SK-N-SH (cell line): Measurements from ENCODE around the gene POU3F3. TPM values are rescaled to one million over a fixed set of nuclear protein-coding genes. Genes with fewer than 3 reads are reported as not detected.

Experiments used
- CTCF ChIA-PET: fragments of 300-600, 350-600 bp; formaldehyde crosslinking; extraction: SDS; loops from one replicate; lab custom pipeline; 2021; lab: Yijun Ruan, JAX
- POLR2A ChIA-PET: fragments of 350-600 bp; sonication (Branson Sonifier 250); formaldehyde crosslinking; extraction: SDS; loops from one replicate; lab custom pipeline; 2020; ENCODE audit warnings: antibody characterized with exemption, inconsistent platforms; lab: Yijun Ruan, JAX
- DNase-seq: peaks from one replicate; pipeline ENCODE4 v3.0.0; 2012
- H2AFZ ChIP-seq: fragments of 200-600 bp; sonication (generic); 2 replicates; pipeline ENCODE4 v1.8.1; 2016; ENCODE audit warnings: antibody characterized with exemption, mild to moderate bottlenecking, low read depth
- H3F3A ChIP-seq: fragments of 200-600 bp; sonication (generic); replicated peaks from 2 replicates; pipeline ENCODE3; 2016; ENCODE audit warnings: antibody characterized with exemption, mild to moderate bottlenecking; ENCODE audit not compliant: insufficient read depth
- H3K27ac ChIP-seq, 2 experiments: fragments of 200-500 bp in 1 of 2; fragments of 200-600 bp in 1 of 2; sonication (Bioruptor generic) in 1 of 2; sonication (generic), shearing (Covaris generic) in 1 of 2; 2 replicates each; pipeline versions ENCODE4 v1.5.1 to v1.6.1; 2014 to 2016; ENCODE audit warnings: low read depth in 2 of 2, inconsistent platforms in 1 of 2, low read length in 1 of 2, mild to moderate bottlenecking in 1 of 2, mixed read lengths in 1 of 2
- H3K27me3 ChIP-seq: fragments of 200-600 bp; sonication (generic), shearing (Covaris generic); 2 replicates; pipeline ENCODE4 v1.6.1; 2016; ENCODE audit warnings: mixed run types; ENCODE audit not compliant: insufficient read depth
- H3K36me3 ChIP-seq, 2 experiments: fragments of 200-500 bp in 1 of 2; fragments of 200-600 bp in 1 of 2; sonication (Bioruptor generic) in 1 of 2; sonication (generic) in 1 of 2; replicated peaks in 1 of 2; 2 replicates each; pipeline versions ENCODE3 to v1.5.1; 2014 to 2016; ENCODE audit warnings: low read length in 1 of 2, mild to moderate bottlenecking in 1 of 2; ENCODE audit not compliant: insufficient read depth in 2 of 2, control insufficient read depth in 1 of 2
- H3K4me1 ChIP-seq, 2 experiments: fragments of 200-500 bp in 1 of 2; fragments of 200-600 bp in 1 of 2; sonication (Bioruptor generic) in 1 of 2; sonication (generic), shearing (Covaris generic) in 1 of 2; 2 replicates each; pipeline versions ENCODE4 v1.5.1 to v1.6.1; 2014 to 2016; ENCODE audit warnings: low read depth in 1 of 2, low read length in 1 of 2, mixed run types in 1 of 2; ENCODE audit not compliant: insufficient read depth in 2 of 2, control insufficient read depth in 1 of 2
- H3K4me2 ChIP-seq: fragments of 200-600 bp; sonication (generic), shearing (Covaris generic); 2 replicates; pipeline ENCODE4 v1.6.1; 2017; ENCODE audit warnings: mixed run types
- H3K4me3 ChIP-seq, 2 experiments: fragments of 200-500 bp in 1 of 2; fragments of 200-600 bp in 1 of 2; sonication (Bioruptor generic) in 1 of 2; sonication (generic), shearing (Covaris generic) in 1 of 2; 2 replicates each; pipeline versions ENCODE4 v1.5.1 to v1.8.1; 2014 to 2016; ENCODE audit warnings: low read depth in 2 of 2, inconsistent platforms in 1 of 2, low read length in 1 of 2, mild to moderate bottlenecking in 1 of 2, mixed read lengths in 1 of 2, moderate library complexity in 1 of 2
- H3K79me2 ChIP-seq: fragments of 200-600 bp; sonication (generic); 2 replicates; pipeline ENCODE4 v1.8.1; 2017; ENCODE audit warnings: mild to moderate bottlenecking; ENCODE audit not compliant: insufficient read depth
- H3K9ac ChIP-seq: fragments of 200-600 bp; sonication (generic); 2 replicates; pipeline ENCODE4 v1.6.1; 2017; ENCODE audit warnings: mixed run types
- H3K9me2 ChIP-seq: fragments of 200-600 bp; sonication (generic); 2 replicates; pipeline ENCODE4 v1.6.1; 2017; ENCODE audit warnings: mixed run types
- H3K9me3 ChIP-seq: fragments of 200-600 bp; sonication (generic); 2 replicates; pipeline ENCODE4 v1.6.1; 2017; ENCODE audit warnings: mixed run types, mild to moderate bottlenecking, moderate library complexity
- H4K20me1 ChIP-seq: fragments of 200-600 bp; sonication (generic); 2 replicates; pipeline ENCODE4 v1.6.1; 2017; ENCODE audit warnings: mild to moderate bottlenecking, mixed run types; ENCODE audit not compliant: insufficient read depth
- CHD2 ChIP-seq: fragments of 150-350 bp; IDR thresholded peaks from 2 replicates; pipeline ENCODE4 v1.6.1; 2018; ENCODE audit warnings: low read length; ENCODE audit not compliant: partially characterized antibody
- EZH2phosphoT487 ChIP-seq: fragments of 200-600 bp; sonication (generic); IDR thresholded peaks from 2 replicates; pipeline ENCODE4 v1.6.1; 2017; ENCODE audit warnings: low read depth, mixed run types, mild to moderate bottlenecking, antibody characterized with exemption, moderate library complexity, borderline replicate concordance
- FOXJ3 ChIP-seq: sonication (generic); formaldehyde crosslinking; IDR thresholded peaks from 2 replicates; pipeline ENCODE4 v1.5.1; 2020; ENCODE audit warnings: mild to moderate bottlenecking, missing genetic modification reagents
- GATA2 ChIP-seq: sonication (generic); formaldehyde crosslinking; IDR thresholded peaks from 2 replicates; pipeline ENCODE4 v1.5.0; 2020; ENCODE audit warnings: mild to moderate bottlenecking, missing genetic modification reagents
- JUND ChIP-seq: IDR thresholded peaks from 2 replicates; pipeline ENCODE4 v1.4.0; 2012
- NRF1 ChIP-seq: IDR thresholded peaks from 2 replicates; pipeline ENCODE4 v1.6.1; 2012; ENCODE audit warnings: low read depth, mild to moderate bottlenecking, low read length
- RAD21 ChIP-seq: IDR thresholded peaks from 2 replicates; pipeline ENCODE4 v1.6.1; 2012; ENCODE audit warnings: mild to moderate bottlenecking, low read length
- RCOR1 ChIP-seq: fragments of 150-350 bp; IDR thresholded peaks from 2 replicates; pipeline ENCODE4 v1.6.1; 2017; ENCODE audit warnings: antibody characterized with exemption, low read length
- RXRA ChIP-seq: IDR thresholded peaks from 2 replicates; pipeline ENCODE4 v1.4.0; 2012; ENCODE audit warnings: low read depth, mild to moderate bottlenecking, borderline replicate concordance
- SIN3A ChIP-seq: IDR thresholded peaks from 2 replicates; pipeline ENCODE4 v1.6.1; 2012; ENCODE audit warnings: low read depth, mild to moderate bottlenecking, low read length, moderate library complexity, borderline replicate concordance
- SMC3 ChIP-seq: IDR thresholded peaks from 2 replicates; pipeline ENCODE4 v1.6.1; 2012; ENCODE audit warnings: low read depth, low read length, improper control_type of control experiment
- TCF12 ChIP-seq: IDR thresholded peaks from 2 replicates; pipeline ENCODE4 v1.4.0; 2012
- TEAD4 ChIP-seq: IDR thresholded peaks from 2 replicates; pipeline ENCODE4 v1.4.0; 2012; ENCODE audit warnings: mild to moderate bottlenecking, borderline replicate concordance; ENCODE audit not compliant: insufficient read depth
- USF2 ChIP-seq: fragments of 150-350 bp; IDR thresholded peaks from 2 replicates; pipeline ENCODE4 v1.6.1; 2017; ENCODE audit warnings: antibody characterized with exemption, low read length, low read depth, borderline replicate concordance
- ZBTB33 ChIP-seq: IDR thresholded peaks from 2 replicates; pipeline ENCODE4 v1.4.0; 2012; ENCODE audit warnings: low read depth, borderline replicate concordance
- WGBS: methylation state at CpG from one replicate; pipeline ENCODE4 v1.1.6; 2017; ENCODE audit warnings: low lambda C conversion rate; 5-methylcytosine and 5-hydroxymethylcytosine counted together
- polyA plus RNA-seq, 3 experiments: library from polyadenylated mRNA; depleted of rRNA; stranded (reverse); fragments of >200 nt; gene quantifications; 2 replicates each; pipeline ENCODE4 v1.2.3, GENCODE V29; 2012
- TF ChIP-seq, protein P1 (sequence below): IDR thresholded peaks from 2 replicates; pipeline ENCODE4; 2012
- TF ChIP-seq, protein P2 (sequence below): IDR thresholded peaks from 2 replicates; pipeline ENCODE4 v1.6.1; 2012; ENCODE audit warnings: mild to moderate bottlenecking, low read depth, low read length, moderate library complexity
- TF ChIP-seq, protein P3 (sequence below): IDR thresholded peaks from 2 replicates; pipeline ENCODE4 v1.4.0; 2012; ENCODE audit warnings: low read depth

The POU3F3 gene
- polyA plus RNA-seq, 1 of the 3 experiments (the other 2 are of a cell fraction): not detected

GRCh38 chr2:104891145-104891544 is 37.2 kb downstream of the POU3F3 start:
- DNase-seq: no peak
- Histone ChIP-seq H3K79me2 (no peaks in the 10 kb centered on the region), H3K4me2 (no peak overlapping the region), H3K9me3 (no peaks in the 10 kb centered on the region), H4K20me1 (no peaks in the 10 kb centered on the region), H3F3A (no peaks in the 10 kb centered on the region), H3K4me3 (no peak overlapping the region), H3K9me2 (no peaks in the 10 kb centered on the region), H2AFZ (no peak overlapping the region), H3K9ac (no peak overlapping the region), H3K36me3 (no peaks in the 10 kb centered on the region), H3K27ac (no peak overlapping the region), H3K4me1 (no peaks in the 10 kb centered on the region), H3K27me3 (no peaks in the 10 kb centered on the region)
- TF ChIP-seq CHD2 (no peak), JUND (no peak), ZBTB33 (no peak), RXRA (no peak), SMC3 (no peak), EZH2phosphoT487 (no peak), TCF12 (no peak)
- WGBS: 2% methylated on average over 2 of the region's 2 CpGs
- ChIA-PET CTCF (no interaction called here), POLR2A (no interaction called here)

DNA sequence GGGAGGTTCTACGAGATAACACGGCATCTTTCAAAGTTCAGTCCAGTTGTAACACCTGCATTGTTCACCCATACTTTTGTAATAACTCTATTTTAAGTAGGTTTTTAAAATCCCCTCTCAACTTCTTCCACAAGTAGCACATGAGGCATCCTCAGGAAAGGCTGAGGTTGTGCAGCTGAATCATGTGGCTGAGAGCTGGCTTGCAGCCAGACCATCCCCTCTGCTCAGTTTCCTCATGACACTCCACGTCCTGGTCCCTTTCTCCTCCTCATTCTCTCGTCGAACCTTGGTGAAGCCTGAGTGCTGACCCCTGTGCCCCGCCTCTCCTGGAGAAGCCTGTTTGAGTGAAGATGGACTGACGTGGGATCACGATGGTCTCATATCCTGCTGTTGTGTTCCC is 42.5 kb downstream of the POU3F3 start:
- Histone ChIP-seq H3K4me3 (no peak overlapping the region), H3K36me3 (no peaks in the 10 kb centered on the region), H3K27me3 (no peaks in the 10 kb centered on the region), H3K4me2 (no peak overlapping the region), H3K79me2 (no peaks in the 10 kb centered on the region), H3K4me1 (no peaks in the 10 kb centered on the region), H3F3A (no peaks in the 10 kb centered on the region), H3K9ac (no peak overlapping the region), H3K27ac (no peak overlapping the region), H3K9me3 (no peaks in the 10 kb centered on the region), H3K9me2 (no peaks in the 10 kb centered on the region)
- ChIA-PET POLR2A (no interaction called here), CTCF (interaction anchor here (1.3 kb wide), 1 partner anchor 24 kb away, joined by 4 read pairs; no protein-coding TSS in a partner anchor)
- WGBS: 5% methylated on average over 8 of the region's 8 CpGs
- no peak for DNase-seq
- TF ChIP-seq NRF1 (no peak), TCF12 (no peak), GATA2 (CRISPR knock-in tag) (no peak), FOXJ3 (no peak), RAD21 (no peak), ZBTB33 (no peak), TEAD4 (no peak), RCOR1 (no peak), USF2 (no peak), SIN3A (no peak)
- TF ChIP-seq, protein P1, sequence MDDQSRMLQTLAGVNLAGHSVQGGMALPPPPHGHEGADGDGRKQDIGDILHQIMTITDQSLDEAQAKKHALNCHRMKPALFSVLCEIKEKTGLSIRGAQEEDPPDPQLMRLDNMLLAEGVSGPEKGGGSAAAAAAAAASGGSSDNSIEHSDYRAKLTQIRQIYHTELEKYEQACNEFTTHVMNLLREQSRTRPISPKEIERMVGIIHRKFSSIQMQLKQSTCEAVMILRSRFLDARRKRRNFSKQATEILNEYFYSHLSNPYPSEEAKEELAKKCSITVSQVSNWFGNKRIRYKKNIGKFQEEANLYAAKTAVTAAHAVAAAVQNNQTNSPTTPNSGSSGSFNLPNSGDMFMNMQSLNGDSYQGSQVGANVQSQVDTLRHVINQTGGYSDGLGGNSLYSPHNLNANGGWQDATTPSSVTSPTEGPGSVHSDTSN: no peak
- TF ChIP-seq, protein P2, sequence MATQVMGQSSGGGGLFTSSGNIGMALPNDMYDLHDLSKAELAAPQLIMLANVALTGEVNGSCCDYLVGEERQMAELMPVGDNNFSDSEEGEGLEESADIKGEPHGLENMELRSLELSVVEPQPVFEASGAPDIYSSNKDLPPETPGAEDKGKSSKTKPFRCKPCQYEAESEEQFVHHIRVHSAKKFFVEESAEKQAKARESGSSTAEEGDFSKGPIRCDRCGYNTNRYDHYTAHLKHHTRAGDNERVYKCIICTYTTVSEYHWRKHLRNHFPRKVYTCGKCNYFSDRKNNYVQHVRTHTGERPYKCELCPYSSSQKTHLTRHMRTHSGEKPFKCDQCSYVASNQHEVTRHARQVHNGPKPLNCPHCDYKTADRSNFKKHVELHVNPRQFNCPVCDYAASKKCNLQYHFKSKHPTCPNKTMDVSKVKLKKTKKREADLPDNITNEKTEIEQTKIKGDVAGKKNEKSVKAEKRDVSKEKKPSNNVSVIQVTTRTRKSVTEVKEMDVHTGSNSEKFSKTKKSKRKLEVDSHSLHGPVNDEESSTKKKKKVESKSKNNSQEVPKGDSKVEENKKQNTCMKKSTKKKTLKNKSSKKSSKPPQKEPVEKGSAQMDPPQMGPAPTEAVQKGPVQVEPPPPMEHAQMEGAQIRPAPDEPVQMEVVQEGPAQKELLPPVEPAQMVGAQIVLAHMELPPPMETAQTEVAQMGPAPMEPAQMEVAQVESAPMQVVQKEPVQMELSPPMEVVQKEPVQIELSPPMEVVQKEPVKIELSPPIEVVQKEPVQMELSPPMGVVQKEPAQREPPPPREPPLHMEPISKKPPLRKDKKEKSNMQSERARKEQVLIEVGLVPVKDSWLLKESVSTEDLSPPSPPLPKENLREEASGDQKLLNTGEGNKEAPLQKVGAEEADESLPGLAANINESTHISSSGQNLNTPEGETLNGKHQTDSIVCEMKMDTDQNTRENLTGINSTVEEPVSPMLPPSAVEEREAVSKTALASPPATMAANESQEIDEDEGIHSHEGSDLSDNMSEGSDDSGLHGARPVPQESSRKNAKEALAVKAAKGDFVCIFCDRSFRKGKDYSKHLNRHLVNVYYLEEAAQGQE: no peak
- TF ChIP-seq, protein P3, sequence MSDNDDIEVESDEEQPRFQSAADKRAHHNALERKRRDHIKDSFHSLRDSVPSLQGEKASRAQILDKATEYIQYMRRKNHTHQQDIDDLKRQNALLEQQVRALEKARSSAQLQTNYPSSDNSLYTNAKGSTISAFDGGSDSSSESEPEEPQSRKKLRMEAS: no peak
- TF ChIP-seq, all 33 proteins: peak for 0
- H2AFZ ChIP-seq: no peak overlapping the region
- H4K20me1 ChIP-seq: no peaks in the 10 kb centered on the region
